ENCODE data around the gene FBXL5.
A peak's percentile ranks its signal among the peaks of the same experiment; 100 is the strongest.

The FBXL5 gene

GRCh38 chr4:15690020-15690809 is 35.1 kb upstream of the FBXL5 start:
- Histone ChIP-seq H3K4ac (ENCODE audit: low read depth, low read length) (peak overlapping the region; percentile 87), H2BK120ac (ENCODE audit: low read depth, low read length) (peak overlapping the region; percentile 88), H3K27ac (ENCODE audit: low read depth, low read length) (peak overlapping the region; percentile 68), H4K5ac (ENCODE audit: low read length) (no peak overlapping the region), H3K4me1 (ENCODE audit: control insufficient read depth, low read depth, low read length) (peaks cover 4% of the 10 kb centered on the region), H2BK15ac (replicated peaks; ENCODE audit: low read depth) (no peak overlapping the region), H2AK5ac (ENCODE audit: low read length) (no peak overlapping the region), H3K4me3 (ENCODE audit: low read length) (no peak overlapping the region), H3K4me2 (ENCODE audit: low read length) (no peak overlapping the region), H3K56ac (ENCODE audit: low read length) (no peak overlapping the region), H3K27me3 (ENCODE audit: insufficient read depth, low read length, poor library complexity) (no peaks in the 10 kb centered on the region), H3K18ac (ENCODE audit: low read length) (peak overlapping the region; percentile 98), H3K79me2 (ENCODE audit: control insufficient read depth, insufficient read depth, low read length) (peaks cover 2% of the 10 kb centered on the region), H3K23ac (ENCODE audit: low read length) (no peak overlapping the region), H3K79me1 (ENCODE audit: low read length) (peaks cover 2% of the 10 kb centered on the region), H3K36me3 (ENCODE audit: control insufficient read depth, insufficient read depth, low read length) (no peaks in the 10 kb centered on the region), H4K8ac (ENCODE audit: low read depth, low read length) (no peak overlapping the region), H3K9ac (ENCODE audit: low read length) (no peak overlapping the region), H2BK5ac (ENCODE audit: low read length) (no peak overlapping the region)
- DNase-seq, result peak; percentile 98
- no CpG with 5 or more reads among the region's 7 CpGs for WGBS (ENCODE audit: extremely low coverage, insufficient coverage, low lambda C conversion rate)

DNA sequence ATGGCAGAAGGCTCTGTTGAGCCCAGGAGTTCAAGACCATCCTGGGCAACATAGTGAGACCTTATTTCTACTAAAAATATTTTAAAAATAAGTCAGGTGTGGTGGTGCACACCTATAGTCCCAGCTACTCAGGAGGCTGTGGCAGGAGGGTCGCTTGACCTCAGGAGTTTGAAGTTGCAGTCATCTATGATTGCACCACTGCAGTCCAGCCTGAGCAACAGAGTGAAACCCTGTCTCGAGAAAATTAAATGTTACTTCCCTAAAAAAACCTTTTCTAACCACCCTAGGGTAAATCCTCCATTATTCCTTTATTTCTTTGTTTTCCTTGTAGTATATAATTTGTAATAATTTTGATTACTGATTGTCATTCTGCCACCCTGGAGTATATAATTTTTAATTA is 34.4 kb upstream of the FBXL5 start:
- peaks cover 4% of the 10 kb centered on the region for H3K79me1 ChIP-seq (ENCODE audit: low read length)
- H4K5ac ChIP-seq (ENCODE audit: low read length), result no peak overlapping the region
- no peak overlapping the region for H3K27ac ChIP-seq (ENCODE audit: low read depth, low read length)
- no peak overlapping the region for H2AK5ac ChIP-seq (ENCODE audit: low read length)
- no peak overlapping the region for H3K4ac ChIP-seq (ENCODE audit: low read depth, low read length)
- H2BK15ac ChIP-seq (replicated peaks; ENCODE audit: low read depth), result no peak overlapping the region
- no peak overlapping the region for H2BK120ac ChIP-seq (ENCODE audit: low read depth, low read length)
- H3K27me3 ChIP-seq (ENCODE audit: insufficient read depth, low read length, poor library complexity), result no peaks in the 10 kb centered on the region
- H3K4me2 ChIP-seq (ENCODE audit: low read length), result no peak overlapping the region
- no CpG with 5 or more reads among the region's 2 CpGs for WGBS (ENCODE audit: extremely low coverage, insufficient coverage, low lambda C conversion rate)
- no peak overlapping the region for H3K23ac ChIP-seq (ENCODE audit: low read length)
- peaks cover 4% of the 10 kb centered on the region for H3K79me2 ChIP-seq (ENCODE audit: control insufficient read depth, insufficient read depth, low read length)
- H3K36me3 ChIP-seq (ENCODE audit: control insufficient read depth, insufficient read depth, low read length), result no peaks in the 10 kb centered on the region
- DNase-seq, result no peak
- no peak overlapping the region for H3K56ac ChIP-seq (ENCODE audit: low read length)
- H3K9ac ChIP-seq (ENCODE audit: low read length), result no peak overlapping the region
- no peak overlapping the region for H3K4me3 ChIP-seq (ENCODE audit: low read length)
- no peak overlapping the region for H2BK5ac ChIP-seq (ENCODE audit: low read length)
- peaks cover 4% of the 10 kb centered on the region for H3K4me1 ChIP-seq (ENCODE audit: control insufficient read depth, low read depth, low read length)
- H4K8ac ChIP-seq (ENCODE audit: low read depth, low read length), result no peak overlapping the region
- H3K18ac ChIP-seq (ENCODE audit: low read length), result no peak overlapping the region

- Histone ChIP-seq H4K5ac (ENCODE audit: low read length) (no peak overlapping the region), H3K27me3 (ENCODE audit: insufficient read depth, low read length, poor library complexity) (no peaks in the 10 kb centered on the region), H3K4me1 (ENCODE audit: control insufficient read depth, low read depth, low read length) (peaks cover 4% of the 10 kb centered on the region), H3K27ac (ENCODE audit: low read depth, low read length) (no peak overlapping the region), H3K18ac (ENCODE audit: low read length) (no peak overlapping the region), H3K4me2 (ENCODE audit: low read length) (no peak overlapping the region), H3K23ac (ENCODE audit: low read length) (no peak overlapping the region), H3K79me2 (ENCODE audit: control insufficient read depth, insufficient read depth, low read length) (peaks cover 5% of the 10 kb centered on the region), H3K36me3 (ENCODE audit: control insufficient read depth, insufficient read depth, low read length) (no peaks in the 10 kb centered on the region), H3K4me3 (ENCODE audit: low read length) (no peak overlapping the region), H3K9ac (ENCODE audit: low read length) (no peak overlapping the region), H3K56ac (ENCODE audit: low read length) (no peak overlapping the region), H2BK120ac (ENCODE audit: low read depth, low read length) (no peak overlapping the region), H2BK5ac (ENCODE audit: low read length) (no peak overlapping the region), H4K8ac (ENCODE audit: low read depth, low read length) (no peak overlapping the region), H2AK5ac (ENCODE audit: low read length) (no peak overlapping the region), H3K79me1 (ENCODE audit: low read length) (peaks cover 5% of the 10 kb centered on the region), H3K4ac (ENCODE audit: low read depth, low read length) (no peak overlapping the region), H2BK15ac (replicated peaks; ENCODE audit: low read depth) (no peak overlapping the region)
- no peak for DNase-seq
- WGBS (ENCODE audit: extremely low coverage, insufficient coverage, low lambda C conversion rate), result no CpG with 5 or more reads among the region's 5 CpGs
Observed at GRCh38 chr4:15688051-15688450, 32.9 kb upstream of the FBXL5 start.

DNA sequence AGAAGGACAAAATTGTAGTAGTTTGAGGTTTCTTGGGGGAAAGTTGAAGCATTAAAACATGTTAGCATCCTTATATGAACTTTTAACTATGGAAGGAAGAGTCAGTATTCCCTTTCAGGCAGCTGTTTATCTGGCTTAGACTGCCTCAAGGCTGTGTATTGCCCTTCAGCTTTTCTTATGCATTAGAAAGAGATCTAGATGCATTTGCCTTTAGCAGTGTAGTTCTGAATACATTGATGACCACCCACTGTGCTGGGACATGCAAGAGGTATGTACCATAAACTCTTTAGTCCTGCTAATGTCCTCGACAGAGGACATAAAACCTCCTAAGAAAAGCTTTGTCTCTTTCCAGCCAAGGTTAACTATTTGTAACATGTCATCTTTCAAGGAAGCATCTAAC is 29.3 kb upstream of the FBXL5 start:
- H2BK120ac ChIP-seq (ENCODE audit: low read depth, low read length), result no peak overlapping the region
- no CpG with 5 or more reads among the region's 1 CpG for WGBS (ENCODE audit: extremely low coverage, insufficient coverage, low lambda C conversion rate)
- H3K27ac ChIP-seq (ENCODE audit: low read depth, low read length), result no peak overlapping the region
- no peaks in the 10 kb centered on the region for H3K27me3 ChIP-seq (ENCODE audit: insufficient read depth, low read length, poor library complexity)
- no peak overlapping the region for H3K56ac ChIP-seq (ENCODE audit: low read length)
- no peak overlapping the region for H4K8ac ChIP-seq (ENCODE audit: low read depth, low read length)
- H3K18ac ChIP-seq (ENCODE audit: low read length), result no peak overlapping the region
- no peaks in the 10 kb centered on the region for H3K36me3 ChIP-seq (ENCODE audit: control insufficient read depth, insufficient read depth, low read length)
- H3K4me3 ChIP-seq (ENCODE audit: low read length), result no peak overlapping the region
- H3K4me2 ChIP-seq (ENCODE audit: low read length), result no peak overlapping the region
- H2AK5ac ChIP-seq (ENCODE audit: low read length), result no peak overlapping the region
- no peak overlapping the region for H3K23ac ChIP-seq (ENCODE audit: low read length)
- DNase-seq, result peak; percentile 50
- peaks cover 5% of the 10 kb centered on the region for H3K79me1 ChIP-seq (ENCODE audit: low read length)
- H3K9ac ChIP-seq (ENCODE audit: low read length), result no peak overlapping the region
- no peak overlapping the region for H2BK15ac ChIP-seq (replicated peaks; ENCODE audit: low read depth)
- no peak overlapping the region for H3K4ac ChIP-seq (ENCODE audit: low read depth, low read length)
- H3K79me2 ChIP-seq (ENCODE audit: control insufficient read depth, insufficient read depth, low read length), result peaks cover 24% of the 10 kb centered on the region
- no peak overlapping the region for H2BK5ac ChIP-seq (ENCODE audit: low read length)
- no peaks in the 10 kb centered on the region for H3K4me1 ChIP-seq (ENCODE audit: control insufficient read depth, low read depth, low read length)
- H4K5ac ChIP-seq (ENCODE audit: low read length), result no peak overlapping the region

DNA sequence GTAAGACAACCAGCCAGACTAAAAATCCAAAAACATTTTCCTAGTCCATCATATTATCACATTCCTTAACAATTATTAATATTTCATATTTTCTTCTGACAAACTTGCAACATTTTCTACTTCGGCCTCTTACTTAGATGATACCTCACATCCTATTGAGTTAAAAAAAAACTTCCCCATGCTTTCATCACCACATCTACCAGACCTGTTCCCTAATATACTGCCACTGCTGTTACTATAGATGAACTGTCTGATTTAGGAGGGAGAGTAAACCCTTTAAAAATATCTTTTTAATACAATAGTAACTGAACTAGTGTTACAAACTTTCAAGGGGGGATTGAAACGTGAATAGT is 28.0 kb upstream of the FBXL5 start:
- Histone ChIP-seq H2AK5ac (ENCODE audit: low read length) (no peak overlapping the region), H4K5ac (ENCODE audit: low read length) (no peak overlapping the region), H3K27ac (ENCODE audit: low read depth, low read length) (no peak overlapping the region), H3K4me3 (ENCODE audit: low read length) (no peak overlapping the region), H3K9ac (ENCODE audit: low read length) (no peak overlapping the region), H3K18ac (ENCODE audit: low read length) (no peak overlapping the region), H3K4me2 (ENCODE audit: low read length) (no peak overlapping the region), H3K79me1 (ENCODE audit: low read length) (peaks cover 5% of the 10 kb centered on the region), H3K79me2 (ENCODE audit: control insufficient read depth, insufficient read depth, low read length) (peaks cover 26% of the 10 kb centered on the region), H3K4me1 (ENCODE audit: control insufficient read depth, low read depth, low read length) (no peaks in the 10 kb centered on the region), H4K8ac (ENCODE audit: low read depth, low read length) (no peak overlapping the region), H2BK15ac (replicated peaks; ENCODE audit: low read depth) (no peak overlapping the region), H2BK5ac (ENCODE audit: low read length) (no peak overlapping the region), H3K23ac (ENCODE audit: low read length) (no peak overlapping the region), H3K4ac (ENCODE audit: low read depth, low read length) (no peak overlapping the region), H2BK120ac (ENCODE audit: low read depth, low read length) (no peak overlapping the region), H3K36me3 (ENCODE audit: control insufficient read depth, insufficient read depth, low read length) (no peaks in the 10 kb centered on the region), H3K27me3 (ENCODE audit: insufficient read depth, low read length, poor library complexity) (no peaks in the 10 kb centered on the region), H3K56ac (ENCODE audit: low read length) (no peak overlapping the region)
- WGBS (ENCODE audit: extremely low coverage, insufficient coverage, low lambda C conversion rate), result 100% methylated on average over 1 of the region's 2 CpGs
- DNase-seq, result no peak
